HUES64 (cell line): ENCODE results near the gene PPARG.

ENCODE experiments used
- H3K27ac ChIP-seq: 2 replicates; pipeline ENCODE4 v1.7.0; 2013; ENCODE audit warnings: low read depth, low read length, inconsistent platforms
- H3K27me3 ChIP-seq: 2 replicates; pipeline ENCODE4 v1.6.1; 2013; ENCODE audit warnings: mild to moderate bottlenecking, low read length; ENCODE audit not compliant: insufficient read depth
- H3K36me3 ChIP-seq: 2 replicates; pipeline ENCODE4 v1.6.1; 2013; ENCODE audit warnings: mild to moderate bottlenecking, low read length; ENCODE audit not compliant: insufficient read depth
- H3K4me1 ChIP-seq: 2 replicates; pipeline ENCODE4 v1.6.1; 2013; ENCODE audit warnings: mild to moderate bottlenecking, low read length, moderate library complexity; ENCODE audit not compliant: insufficient read depth
- H3K4me3 ChIP-seq: 2 replicates; pipeline ENCODE4 v1.5.1; 2013; ENCODE audit warnings: mild to moderate bottlenecking, low read length, moderate library complexity
- H3K9ac ChIP-seq: 2 replicates; pipeline ENCODE4 v1.6.1; 2013; ENCODE audit warnings: mild to moderate bottlenecking, low read depth, low read length
- H3K9me3 ChIP-seq: 2 replicates; pipeline ENCODE4 v1.6.1; 2013; ENCODE audit warnings: low read depth, low read length; ENCODE audit not compliant: insufficient read depth
- WGBS: fragments of 150-250, 120-280 bp; methylation state at CpG from one replicate; pipeline ENCODE4 v1.1.7; 2013; ENCODE audit warnings: missing lambda C conversion rate; 5-methylcytosine and 5-hydroxymethylcytosine counted together

The PPARG gene

GRCh38 chr3:12312010-12312409, 23.1 kb downstream of the PPARG start:
- no peak overlapping the region for H3K27ac ChIP-seq
- H3K4me1 ChIP-seq, result no peaks in the 10 kb centered on the region
- 97% methylated on average over 1 of the region's 1 CpG for WGBS
- H3K36me3 ChIP-seq, result no peaks in the 10 kb centered on the region
- H3K4me3 ChIP-seq, result no peak overlapping the region
- H3K9ac ChIP-seq, result no peak overlapping the region
- 0 out of 2 replicates have a peak, but pooled peaks cover 3% of the 10 kb centered on the region for H3K27me3 ChIP-seq
- H3K9me3 ChIP-seq, result no peaks in the 10 kb centered on the region

GRCh38 chr3:12313519-12313918, 24.6 kb downstream of the PPARG start:
- WGBS, result 60% methylated on average over 1 of the region's 2 CpGs
- Histone ChIP-seq H3K36me3 (no peaks in the 10 kb centered on the region), H3K27ac (no peak overlapping the region), H3K4me1 (no peaks in the 10 kb centered on the region), H3K9ac (no peak overlapping the region), H3K4me3 (no peak overlapping the region), H3K27me3 (0 out of 2 replicates have a peak, but pooled peaks cover 3% of the 10 kb centered on the region), H3K9me3 (no peaks in the 10 kb centered on the region)

GRCh38 chr3:12316253-12316652, 27.4 kb downstream of the PPARG start:
- WGBS, result 94% methylated on average over 4 of the region's 4 CpGs
- Histone ChIP-seq H3K9me3 (no peaks in the 10 kb centered on the region), H3K4me3 (no peak overlapping the region), H3K4me1 (no peaks in the 10 kb centered on the region), H3K36me3 (no peaks in the 10 kb centered on the region), H3K9ac (no peak overlapping the region), H3K27me3 (0 out of 2 replicates have a peak, but pooled peaks cover 3% of the 10 kb centered on the region), H3K27ac (no peak overlapping the region)

- no peaks in the 10 kb centered on the region for H3K36me3 ChIP-seq
- no peaks in the 10 kb centered on the region for H3K9me3 ChIP-seq
- no peaks in the 10 kb centered on the region for H3K4me1 ChIP-seq
- H3K27me3 ChIP-seq, result 0 out of 2 replicates have a peak, but pooled peaks cover 3% of the 10 kb centered on the region
- H3K9ac ChIP-seq, result no peak overlapping the region
- no peak overlapping the region for H3K27ac ChIP-seq
- WGBS, result 95% methylated on average over 3 of the region's 4 CpGs
- no peak overlapping the region for H3K4me3 ChIP-seq
Observed at GRCh38 chr3:12316729-12317351, 28.0 kb downstream of the PPARG start.

GRCh38 chr3:12317914-12318313, 29.0 kb downstream of the PPARG start:
- 92% methylated on average over 5 of the region's 5 CpGs for WGBS
- Histone ChIP-seq H3K27me3 (0 out of 2 replicates have a peak, but pooled peaks cover 3% of the 10 kb centered on the region), H3K27ac (no peak overlapping the region), H3K9ac (no peak overlapping the region), H3K9me3 (no peaks in the 10 kb centered on the region), H3K36me3 (no peaks in the 10 kb centered on the region), H3K4me1 (no peaks in the 10 kb centered on the region), H3K4me3 (no peak overlapping the region)

- Histone ChIP-seq H3K4me1 (no peaks in the 10 kb centered on the region), H3K9me3 (no peaks in the 10 kb centered on the region), H3K9ac (no peak overlapping the region), H3K27me3 (0 out of 2 replicates have a peak, but pooled peaks cover 3% of the 10 kb centered on the region), H3K4me3 (no peak overlapping the region), H3K36me3 (no peaks in the 10 kb centered on the region), H3K27ac (no peak overlapping the region)
- WGBS, result 100% methylated on average over 2 of the region's 5 CpGs
Observed at GRCh38 chr3:12318758-12319621, 30.1 kb downstream of the PPARG start.

GRCh38 chr3:12321015-12321414, 32.1 kb downstream of the PPARG start:
- no peaks in the 10 kb centered on the region for H3K27me3 ChIP-seq

GRCh38 chr3:12323237-12323636, 34.4 kb downstream of the PPARG start:
- H3K27me3 ChIP-seq, result no peaks in the 10 kb centered on the region
- no peak overlapping the region for H3K27ac ChIP-seq
- H3K9ac ChIP-seq, result no peak overlapping the region
- peaks cover 4% of the 10 kb centered on the region; the same call in 1 of the 2 replicates for H3K4me1 ChIP-seq
- no peak overlapping the region for H3K4me3 ChIP-seq
- no peaks in the 10 kb centered on the region for H3K9me3 ChIP-seq
- no peaks in the 10 kb centered on the region for H3K36me3 ChIP-seq
- 71% methylated on average over 2 of the region's 2 CpGs for WGBS

More at GRCh38 chr3:12321015-12321414, 32.1 kb downstream of the PPARG start:
- no peak overlapping the region for H3K27ac ChIP-seq
- no peaks in the 10 kb centered on the region for H3K4me1 ChIP-seq
- WGBS, result 94% methylated on average over 2 of the region's 2 CpGs
- no peaks in the 10 kb centered on the region for H3K36me3 ChIP-seq
- no peak overlapping the region for H3K9ac ChIP-seq
- H3K9me3 ChIP-seq, result no peaks in the 10 kb centered on the region
- no peak overlapping the region for H3K4me3 ChIP-seq

- peaks cover 4% of the 10 kb centered on the region; the same call in 1 of the 2 replicates for H3K4me1 ChIP-seq
- 100% methylated on average over 1 of the region's 4 CpGs for WGBS
- no peaks in the 10 kb centered on the region for H3K27me3 ChIP-seq
- no peak overlapping the region for H3K27ac ChIP-seq
- no peak overlapping the region for H3K9ac ChIP-seq
- no peak overlapping the region for H3K4me3 ChIP-seq
- H3K9me3 ChIP-seq, result no peaks in the 10 kb centered on the region
- H3K36me3 ChIP-seq, result no peaks in the 10 kb centered on the region
Observed at GRCh38 chr3:12325586-12326515, 37.0 kb downstream of the PPARG start.

- Histone ChIP-seq H3K27ac (no peak overlapping the region), H3K4me3 (no peak overlapping the region), H3K4me1 (peaks cover 4% of the 10 kb centered on the region; the same call in 1 of the 2 replicates), H3K36me3 (no peaks in the 10 kb centered on the region), H3K9me3 (no peaks in the 10 kb centered on the region), H3K27me3 (no peaks in the 10 kb centered on the region), H3K9ac (no peak overlapping the region)
- 90% methylated on average over 5 of the region's 5 CpGs for WGBS
Observed at GRCh38 chr3:12327021-12327420, 38.2 kb downstream of the PPARG start.
